Caco-2 (cell line): Measurements from ENCODE around the gene FOXD2. TPM values are rescaled to one million over a fixed set of nuclear protein-coding genes. Genes with fewer than 3 reads are reported as not detected.
A peak's percentile ranks its signal among the peaks of the same experiment; 100 is the strongest.

Source experiments
- Bru-seq: library from RNA; stranded (reverse); fragments of 400-500 nt; gene quantifications from one replicate; lab custom pipeline; 2021; lab: Mats Ljungman, UMichigan
- BruChase-seq, 2 experiments: library from RNA; stranded (reverse); fragments of 400-500 nt; gene quantifications; one replicate each; lab custom pipeline; 2021; lab: Mats Ljungman, UMichigan
- BruUV-seq: library from RNA; stranded (reverse); fragments of 400-500 nt; replicated peaks from 2 replicates; lab custom pipeline; 2021; lab: Mats Ljungman, UMichigan
- CTCF ChIA-PET: fragments of 300-600 bp; sonication (Branson Sonifier 250); formaldehyde crosslinking; loops from one replicate; lab custom pipeline; 2022; ENCODE audit warnings: antibody characterized with exemption; lab: Charles Lee
- POLR2A ChIA-PET: fragments of 300-600 bp; sonication (Branson Sonifier 250); formaldehyde crosslinking; loops from one replicate; lab custom pipeline; 2022; ENCODE audit warnings: antibody characterized with exemption; lab: Charles Lee
- DNase-seq, 2 experiments: peaks; one replicate each; pipeline versions ENCODE4 v3.0.0 to v3.0.0-alpha.2; 2020 to 2022
- H3K27me3 ChIP-seq: replicated peaks from 2 replicates; pipeline ENCODE4 v1.6.0; 2011; ENCODE audit warnings: low read length; ENCODE audit not compliant: control insufficient read depth, insufficient read depth
- H3K36me3 ChIP-seq: 2 replicates; pipeline ENCODE4 v1.5.1; 2011; ENCODE audit warnings: low read length; ENCODE audit not compliant: control insufficient read depth, insufficient read depth
- H3K4me1 ChIP-seq: fragments of 250-450 bp; sonication (Bioruptor Pico); 2 replicates; pipeline ENCODE4 v1.5.1; 2020; ENCODE audit warnings: mild to moderate bottlenecking
- H3K4me3 ChIP-seq: 2 replicates; pipeline ENCODE4 v1.5.1; 2011; ENCODE audit warnings: low read depth, mild to moderate bottlenecking, control low read depth, low read length
- H3K9me3 ChIP-seq: fragments of 250-450 bp; sonication (Bioruptor Pico); 2 replicates; pipeline ENCODE4 v1.5.1; 2020; ENCODE audit warnings: mild to moderate bottlenecking, moderate library complexity
- H3K27ac Mint-ChIP-seq: one replicate; pipeline ENCODE4 v1.8.0; 2022; ENCODE audit warnings: mixed read lengths; ENCODE audit not compliant: unreplicated experiment
- H3K27me3 Mint-ChIP-seq: one replicate; pipeline ENCODE4 v1.8.0; 2022; ENCODE audit warnings: mixed read lengths; ENCODE audit not compliant: insufficient read depth, unreplicated experiment
- H3K36me3 Mint-ChIP-seq: one replicate; pipeline ENCODE4 v1.8.0; 2022; ENCODE audit warnings: mild to moderate bottlenecking, mixed read lengths; ENCODE audit not compliant: insufficient read depth, unreplicated experiment
- H3K4me1 Mint-ChIP-seq: one replicate; pipeline ENCODE4 v1.8.0; 2022; ENCODE audit warnings: low read depth, mixed read lengths; ENCODE audit not compliant: unreplicated experiment
- H3K4me3 Mint-ChIP-seq: one replicate; pipeline ENCODE4 v1.8.0; 2022; ENCODE audit warnings: mild to moderate bottlenecking, moderate library complexity, mixed read lengths; ENCODE audit not compliant: unreplicated experiment
- H3K9me3 Mint-ChIP-seq: one replicate; pipeline ENCODE4 v1.8.0; 2022; ENCODE audit warnings: mixed read lengths; ENCODE audit not compliant: unreplicated experiment
- intact Hi-C: fragments of 100-400 bp; cut with micrococcal nuclease; formaldehyde crosslinking; loops from one replicate; pipeline ENCODE4 v1.10.0; 2022; ENCODE audit not compliant: unreplicated experiment
- long read RNA-seq: library from polyadenylated mRNA; stranded (forward); transcript quantifications from one replicate; pipeline ENCODE4 v2.0.0, GENCODE V29; 2022
- total RNA-seq: library from RNA; stranded (reverse); gene quantifications from 2 replicates; pipeline ENCODE4 v1.2.3, GENCODE V29; 2022
- TF ChIP-seq, protein P1 (sequence below), 2 experiments: fragments of 200-600 bp in 1 of 2; IDR thresholded peaks; 1 replicate in 1 of 2; 2 replicates in 1 of 2; pipeline versions ENCODE4 v1.5.1 to v1.8.0; 2011 to 2022; ENCODE audit warnings: antibody characterized with exemption in 1 of 2, control low read depth in 1 of 2, inconsistent platforms in 1 of 2, low read depth in 1 of 2, low read length in 1 of 2, mild to moderate bottlenecking in 1 of 2, moderate library complexity in 1 of 2; ENCODE audit not compliant: insufficient read depth in 1 of 2, severe bottlenecking in 1 of 2, unreplicated experiment in 1 of 2

The FOXD2 gene
- 4.4 and 4.6 TPM in 2 replicates for total RNA-seq
- percentile 50 among the genes with signal in this experiment for Bru-seq, nascent RNA
- percentile 64 among the genes with signal in this experiment for BruChase-seq, experiment 1, labeled RNA remaining after a 2-hour chase
- percentile 43 among the genes with signal in this experiment for BruChase-seq, experiment 2, labeled RNA remaining after a 6-hour chase
- long read RNA-seq, full-length matches to known transcripts: 7 of 7 reads
- long read RNA-seq, partial matches to known transcripts: 0 of 7 reads
- long read RNA-seq, other reads (novel, unspliced or antisense): 0 of 7 reads

DNA sequence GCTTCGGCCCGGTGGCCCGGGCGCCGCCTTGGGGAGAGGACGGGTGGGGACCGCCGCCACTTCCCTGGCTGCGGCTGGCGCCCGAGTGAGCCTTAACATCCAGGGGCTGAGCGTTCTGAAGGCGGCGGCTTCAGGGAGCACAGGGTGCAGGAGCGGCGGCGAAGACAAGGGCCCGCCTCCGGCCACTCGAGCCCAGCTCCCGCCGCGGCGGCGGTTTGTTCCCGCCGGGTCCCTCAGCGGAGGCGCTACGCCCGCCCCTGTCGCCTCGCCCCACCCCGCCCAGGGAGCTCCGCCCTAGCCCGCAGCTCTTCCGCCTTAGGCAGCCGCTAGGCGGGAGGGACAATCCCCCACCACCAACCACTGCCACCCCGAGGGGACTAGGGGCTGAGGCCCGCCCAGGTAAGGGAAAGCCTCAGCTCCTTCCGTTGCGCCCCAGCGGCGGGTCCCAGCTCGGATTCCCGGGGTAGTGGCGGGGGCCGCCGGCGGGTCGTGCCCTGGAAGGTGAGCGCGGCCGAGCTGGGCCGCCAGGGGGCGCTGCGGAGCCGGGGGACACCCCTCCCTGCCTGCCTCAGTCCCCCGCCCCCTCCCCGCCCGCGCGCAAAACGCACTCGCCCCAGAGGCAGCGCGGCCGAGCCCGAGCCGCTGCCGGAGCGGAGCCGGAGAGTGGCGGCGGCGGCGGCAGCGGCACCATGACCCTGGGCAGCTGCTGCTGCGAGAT, at the start of gene FOXD2:
Gene FOXD2, plus strand, starts transcription at position 598 of the 718 bp plus-strand sequence. Its CDS starts 92 bp downstream, at position 690.
- no peaks in the 10 kb centered on the region for H3K4me1 Mint-ChIP-seq
- CTCF ChIA-PET: interaction anchor here (0.6 to 3.5 kb wide), 48 partner anchors 11 to 624 kb away, joined by 3 to 71 read pairs (median 5); partner anchors contain the start of genes CMPK1 and STIL
- no peaks in the 10 kb centered on the region for H3K27me3 ChIP-seq
- H3K9me3 ChIP-seq: no peaks in the 10 kb centered on the region
- BruUV-seq: no TSS peak
- H3K4me3 Mint-ChIP-seq: peak within 1 kb of the TSS; percentile 84
- H3K4me1 ChIP-seq: no peaks in the 10 kb centered on the region
- DNase-seq: peak; percentile 93 to 96
- no peaks in the 10 kb centered on the region for H3K36me3 Mint-ChIP-seq
- TF ChIP-seq, protein P1, sequence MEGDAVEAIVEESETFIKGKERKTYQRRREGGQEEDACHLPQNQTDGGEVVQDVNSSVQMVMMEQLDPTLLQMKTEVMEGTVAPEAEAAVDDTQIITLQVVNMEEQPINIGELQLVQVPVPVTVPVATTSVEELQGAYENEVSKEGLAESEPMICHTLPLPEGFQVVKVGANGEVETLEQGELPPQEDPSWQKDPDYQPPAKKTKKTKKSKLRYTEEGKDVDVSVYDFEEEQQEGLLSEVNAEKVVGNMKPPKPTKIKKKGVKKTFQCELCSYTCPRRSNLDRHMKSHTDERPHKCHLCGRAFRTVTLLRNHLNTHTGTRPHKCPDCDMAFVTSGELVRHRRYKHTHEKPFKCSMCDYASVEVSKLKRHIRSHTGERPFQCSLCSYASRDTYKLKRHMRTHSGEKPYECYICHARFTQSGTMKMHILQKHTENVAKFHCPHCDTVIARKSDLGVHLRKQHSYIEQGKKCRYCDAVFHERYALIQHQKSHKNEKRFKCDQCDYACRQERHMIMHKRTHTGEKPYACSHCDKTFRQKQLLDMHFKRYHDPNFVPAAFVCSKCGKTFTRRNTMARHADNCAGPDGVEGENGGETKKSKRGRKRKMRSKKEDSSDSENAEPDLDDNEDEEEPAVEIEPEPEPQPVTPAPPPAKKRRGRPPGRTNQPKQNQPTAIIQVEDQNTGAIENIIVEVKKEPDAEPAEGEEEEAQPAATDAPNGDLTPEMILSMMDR (IDR thresholded peaks at IDR 0.05; ENCODE audit: insufficient read depth in 1 of 2, low read depth in 1 of 2, low read length in 1 of 2, severe bottlenecking in 1 of 2, unreplicated experiment in 1 of 2): peak; percentile 50 to 95
- no peaks in the 10 kb centered on the region for H3K27me3 Mint-ChIP-seq
- no peaks in the 10 kb centered on the region for H3K9me3 Mint-ChIP-seq
- peak within 1 kb of the TSS; percentile 78 for H3K4me3 ChIP-seq
- H3K36me3 ChIP-seq: no peaks in the 10 kb centered on the region
- intact Hi-C loops: loop anchor here (1.0 to 5.0 kb wide), 7 partner anchors 40 to 273 kb away; no protein-coding TSS in a partner anchor
- H3K27ac Mint-ChIP-seq: peak within 1 kb of the TSS; percentile 49
- POLR2A ChIA-PET: interaction anchor here (0.6 to 1.6 kb wide), 18 partner anchors 13 to 1916 kb away, joined by 3 to 23 read pairs (median 5); partner anchors contain the start of genes PRDX1 and STIL

GRCh38 chr1:47388891-47389238, 49.0 kb upstream of the FOXD2 start:
- Mint-ChIP-seq H3K27ac (peak overlapping the region; percentile 69), H3K4me3 (peak overlapping the region; percentile 15), H3K4me1 (peaks cover 52% of the 10 kb centered on the region), H3K9me3 (no peaks in the 10 kb centered on the region), H3K36me3 (peaks cover 19% of the 10 kb centered on the region), H3K27me3 (no peaks in the 10 kb centered on the region)
- TF ChIP-seq, protein P1 (IDR thresholded peaks at IDR 0.05; ENCODE audit: insufficient read depth in 1 of 2, low read depth in 1 of 2, low read length in 1 of 2, severe bottlenecking in 1 of 2, unreplicated experiment in 1 of 2): peak; percentile 70 to 74
- Histone ChIP-seq H3K4me3 (no peak overlapping the region), H3K27me3 (no peaks in the 10 kb centered on the region), H3K9me3 (0 out of 2 replicates have a peak, but pooled peaks cover 4% of the 10 kb centered on the region), H3K36me3 (no peaks in the 10 kb centered on the region), H3K4me1 (peaks cover 48% of the 10 kb centered on the region)
- ChIA-PET POLR2A (no interaction called here), CTCF (interaction anchor here (1.0 to 3.9 kb wide), 9 partner anchors 32 to 337 kb away, joined by 3 to 39 read pairs (median 5); partner anchors contain the start of gene FOXD2)
- intact Hi-C loops: loop anchor here (1.0 to 5.0 kb wide), 3 partner anchors 35 to 320 kb away; partner anchors contain the start of gene FOXD2
- peak; percentile 67 to 74 for DNase-seq
- no TSS peak for BruUV-seq

GRCh38 chr1:47389731-47390130, 48.1 kb upstream of the FOXD2 start:
- Mint-ChIP-seq H3K27me3 (no peaks in the 10 kb centered on the region), H3K9me3 (no peaks in the 10 kb centered on the region), H3K27ac (no peak overlapping the region), H3K36me3 (peaks cover 15% of the 10 kb centered on the region), H3K4me3 (peak overlapping the region; percentile 31), H3K4me1 (peaks cover 58% of the 10 kb centered on the region)
- no TSS peak for BruUV-seq
- Histone ChIP-seq H3K27me3 (no peaks in the 10 kb centered on the region), H3K4me1 (peaks cover 48% of the 10 kb centered on the region), H3K36me3 (no peaks in the 10 kb centered on the region), H3K4me3 (no peak overlapping the region), H3K9me3 (0 out of 2 replicates have a peak, but pooled peaks cover 4% of the 10 kb centered on the region)
- ChIA-PET CTCF (interaction anchor here (0.6 to 3.9 kb wide), 8 partner anchors 34 to 336 kb away, joined by 3 to 39 read pairs (median 6); partner anchors contain the start of gene FOXD2), POLR2A (interaction anchor here (0.6 kb wide), 2 partner anchors 17 to 48 kb away, joined by 3 to 4 read pairs; partner anchors contain the start of gene FOXD2)
- DNase-seq: no peak
- TF ChIP-seq, protein P1 (IDR thresholded peaks at IDR 0.05; ENCODE audit: insufficient read depth in 1 of 2, low read depth in 1 of 2, low read length in 1 of 2, severe bottlenecking in 1 of 2, unreplicated experiment in 1 of 2): no peak
- intact Hi-C loops: loop anchor here (1.0 to 5.0 kb wide), 2 partner anchors 48 to 320 kb away; partner anchors contain the start of gene FOXD2
